Effector memory CD4-positive, alpha-beta T cell (primary cell): ENCODE results near the gene XDH.

Experiments used
- DNase-seq, 3 donors: peaks; one replicate each; pipeline ENCODE4 v3.0.0-alpha.2; 2020
- H3K27ac ChIP-seq: 2 replicates; pipeline ENCODE4 v1.7.0; 2013; ENCODE audit warnings: mild to moderate bottlenecking, low read length, moderate library complexity; ENCODE audit not compliant: insufficient read depth, poor library complexity, severe bottlenecking
- H3K27me3 ChIP-seq: replicated peaks from 2 replicates; pipeline ENCODE4 v1.7.0; 2013; ENCODE audit warnings: mild to moderate bottlenecking, low read length; ENCODE audit not compliant: insufficient read depth, control insufficient read depth, poor library complexity, severe bottlenecking
- H3K36me3 ChIP-seq: 2 replicates; pipeline ENCODE4 v1.7.0; 2013; ENCODE audit warnings: mild to moderate bottlenecking, low read length, moderate library complexity; ENCODE audit not compliant: control insufficient read depth, insufficient read depth
- H3K4me1 ChIP-seq: 2 replicates; pipeline ENCODE4 v1.7.0; 2013; ENCODE audit warnings: low read length, mild to moderate bottlenecking; ENCODE audit not compliant: control insufficient read depth, insufficient read depth, poor library complexity, severe bottlenecking
- H3K4me3 ChIP-seq: 2 replicates; pipeline ENCODE4 v1.7.0; 2013; ENCODE audit warnings: low read length, low read depth, mild to moderate bottlenecking; ENCODE audit not compliant: insufficient read depth, poor library complexity, severe bottlenecking
- H3K9me3 ChIP-seq: 2 replicates; pipeline ENCODE4 v1.7.0; 2013; ENCODE audit warnings: mild to moderate bottlenecking, low read length, moderate library complexity; ENCODE audit not compliant: control insufficient read depth

XDH gene

DNA sequence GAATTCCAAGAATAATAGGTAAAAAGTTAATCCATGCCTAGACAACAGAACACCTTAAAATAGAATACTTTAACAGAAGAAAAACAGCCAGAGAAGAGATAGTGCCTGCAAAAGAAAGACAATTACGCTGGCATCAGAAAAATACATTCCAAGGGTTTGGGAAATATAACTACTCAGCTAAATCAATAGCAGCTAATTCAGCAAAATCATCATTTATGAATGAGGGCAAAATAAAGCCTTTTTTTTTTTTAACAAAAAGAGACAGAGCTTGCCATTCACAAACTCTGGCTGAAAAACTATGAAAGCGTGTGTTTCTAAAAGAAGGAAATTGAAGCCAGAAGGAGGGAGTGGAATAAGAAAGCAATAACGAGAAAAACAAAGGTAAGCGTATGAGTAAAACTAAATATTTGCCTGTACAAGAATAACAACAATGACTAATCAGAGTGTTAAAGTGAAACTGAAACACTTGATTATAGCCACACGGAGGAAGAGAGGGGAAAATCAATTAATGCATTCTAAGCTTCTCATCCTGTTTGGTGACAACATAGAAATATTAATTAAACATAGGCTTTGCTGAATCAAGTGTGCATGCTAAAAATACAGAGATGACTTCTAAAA, 90.4 kb downstream of the XDH start:
- peaks cover 6% of the 10 kb centered on the region for H3K4me1 ChIP-seq
- H3K27ac ChIP-seq, result peak overlapping the region; percentile 6
- no peaks in the 10 kb centered on the region for H3K27me3 ChIP-seq
- H3K4me3 ChIP-seq, result peak overlapping the region; percentile 41
- H3K9me3 ChIP-seq, result no peaks in the 10 kb centered on the region
- no peak for DNase-seq
- no peaks in the 10 kb centered on the region for H3K36me3 ChIP-seq

DNA sequence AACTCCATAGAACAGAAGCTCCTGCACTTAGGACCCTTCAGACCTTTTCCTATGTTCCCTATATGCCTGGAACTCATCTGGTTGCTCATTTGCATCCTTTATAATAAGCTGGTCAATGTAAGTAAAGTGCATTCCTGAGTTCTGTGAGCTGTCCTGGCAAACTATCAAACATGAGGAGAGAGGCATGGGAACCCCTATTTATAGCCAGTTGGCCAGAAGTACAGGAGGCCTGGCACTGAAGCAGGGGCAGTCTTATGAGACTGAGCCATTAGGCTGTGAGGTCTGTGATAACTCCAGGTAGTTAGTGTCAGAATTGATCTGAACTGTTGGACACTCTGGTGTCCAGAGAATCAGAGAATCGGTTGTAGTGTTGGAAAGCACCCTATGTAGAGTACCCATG, 92.2 kb downstream of the XDH start:
- DNase-seq, result no peak
- Histone ChIP-seq H3K9me3 (no peaks in the 10 kb centered on the region), H3K4me1 (peaks cover 23% of the 10 kb centered on the region), H3K27ac (no peak overlapping the region), H3K36me3 (no peaks in the 10 kb centered on the region), H3K4me3 (no peak overlapping the region), H3K27me3 (no peaks in the 10 kb centered on the region)

DNA sequence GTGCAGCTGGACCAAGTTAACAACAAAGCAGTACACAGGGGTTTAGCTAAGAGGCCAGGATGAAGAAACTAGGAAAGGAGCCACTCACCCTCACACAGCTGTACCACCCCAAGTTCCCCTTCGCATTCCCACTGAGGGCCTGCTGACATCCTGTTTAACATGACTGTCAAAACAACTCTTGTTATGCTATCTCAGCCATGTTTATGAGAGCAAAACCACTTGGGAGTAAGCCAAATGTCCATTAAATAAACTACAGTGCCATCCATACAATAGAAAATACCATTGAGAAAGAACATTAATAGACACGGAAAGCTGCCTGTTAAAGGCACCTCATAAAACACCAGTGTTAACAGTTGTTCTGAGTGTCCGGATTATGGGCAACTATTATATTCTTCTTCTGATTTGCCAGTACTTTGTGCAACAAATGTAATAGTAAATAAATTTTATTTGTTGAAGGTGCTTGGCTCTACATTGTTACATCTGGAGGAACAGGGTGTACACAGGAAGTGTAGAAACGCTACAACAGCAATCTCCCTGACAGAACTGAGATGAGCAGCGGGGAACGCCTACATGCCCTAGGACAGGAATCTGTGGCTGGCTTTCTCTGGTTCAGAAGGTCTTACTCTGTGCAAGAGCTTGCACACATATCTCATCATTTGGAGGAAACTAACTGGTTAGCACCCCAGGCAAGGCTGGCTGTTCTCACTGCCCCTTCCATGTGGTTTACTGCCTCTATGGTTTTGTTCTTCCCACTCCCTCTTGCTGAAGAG, 95.0 kb downstream of the XDH start:
- H3K9me3 ChIP-seq, result no peaks in the 10 kb centered on the region
- no peak overlapping the region for H3K4me3 ChIP-seq
- DNase-seq, result no peak
- H3K27ac ChIP-seq, result no peak overlapping the region
- H3K36me3 ChIP-seq, result no peaks in the 10 kb centered on the region
- H3K27me3 ChIP-seq, result no peaks in the 10 kb centered on the region
- peaks cover 26% of the 10 kb centered on the region for H3K4me1 ChIP-seq

DNA sequence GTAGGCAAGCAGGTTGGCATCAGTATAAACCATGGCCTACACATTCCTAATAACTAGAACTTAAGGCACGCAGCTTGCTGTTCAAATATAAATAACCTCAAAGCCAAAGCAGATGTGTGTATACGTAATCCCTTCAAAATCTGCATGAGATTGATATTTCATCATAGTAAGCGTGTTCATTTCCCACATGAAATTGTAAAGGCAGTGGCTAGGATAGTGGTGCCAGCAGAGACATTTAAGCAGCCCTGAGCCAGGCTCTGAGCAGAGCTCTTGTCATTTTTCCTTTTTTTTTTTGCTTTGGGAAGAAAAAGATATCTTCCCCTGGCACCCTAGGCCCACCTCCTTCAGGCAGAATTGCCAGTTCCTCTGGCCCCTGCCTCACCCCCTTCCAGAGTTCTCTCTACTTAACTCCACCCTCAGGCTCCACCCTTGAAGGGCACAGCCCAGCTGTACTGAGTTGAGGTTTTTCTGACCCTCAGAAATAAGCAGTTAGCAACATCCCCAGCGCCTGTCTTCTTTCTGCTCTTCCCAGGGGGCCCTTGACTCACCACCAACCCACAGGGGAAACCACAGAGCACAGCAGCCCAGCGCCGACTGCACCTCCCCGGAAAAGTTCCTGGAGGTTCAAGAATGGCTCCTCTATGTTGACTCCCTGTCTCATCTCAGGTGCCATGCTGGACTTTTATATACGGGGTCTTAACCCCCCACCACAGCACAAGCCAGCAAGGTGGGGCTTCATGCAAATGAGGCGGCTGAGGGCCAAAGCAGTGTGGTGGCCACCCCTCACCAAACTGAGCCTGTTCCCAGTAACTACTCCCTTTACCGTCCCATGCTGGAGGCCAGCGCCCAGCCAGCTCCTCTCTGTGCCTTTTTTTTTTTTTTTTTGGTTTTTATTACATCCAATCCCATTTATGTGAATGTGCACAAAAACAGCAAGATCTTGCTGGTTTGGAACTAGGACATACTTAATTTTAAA, 95.9 kb downstream of the XDH start:
- DNase-seq, result peak in 1 of 3 donors; percentile 2
- Histone ChIP-seq H3K27ac (peak overlapping the region; percentile 14), H3K36me3 (no peaks in the 10 kb centered on the region), H3K4me3 (no peak overlapping the region), H3K27me3 (no peaks in the 10 kb centered on the region), H3K9me3 (no peaks in the 10 kb centered on the region), H3K4me1 (peaks cover 26% of the 10 kb centered on the region)

DNA sequence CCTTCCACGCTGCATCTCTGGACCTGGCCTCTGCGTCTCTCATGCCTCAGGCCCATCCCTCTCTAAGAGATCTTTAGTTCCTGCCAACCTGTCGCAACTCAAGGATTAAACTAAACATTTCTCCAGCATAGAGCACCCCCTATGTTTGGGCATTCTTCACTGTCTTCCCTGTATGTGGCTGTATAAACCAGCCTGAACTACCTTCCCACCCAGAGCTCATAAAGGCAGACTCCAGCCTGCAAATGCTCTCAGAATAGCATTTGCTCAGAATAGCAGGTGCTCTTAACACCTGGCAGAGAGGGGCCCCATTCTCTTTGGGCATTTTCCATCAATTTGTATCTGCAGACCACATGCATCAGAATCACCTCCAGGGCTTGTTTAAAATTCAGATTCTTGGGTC, 97.1 kb downstream of the XDH start:
- Histone ChIP-seq H3K27ac (no peak overlapping the region), H3K9me3 (no peaks in the 10 kb centered on the region), H3K4me1 (peaks cover 26% of the 10 kb centered on the region), H3K36me3 (no peaks in the 10 kb centered on the region), H3K4me3 (no peak overlapping the region), H3K27me3 (no peaks in the 10 kb centered on the region)
- DNase-seq, result no peak

DNA sequence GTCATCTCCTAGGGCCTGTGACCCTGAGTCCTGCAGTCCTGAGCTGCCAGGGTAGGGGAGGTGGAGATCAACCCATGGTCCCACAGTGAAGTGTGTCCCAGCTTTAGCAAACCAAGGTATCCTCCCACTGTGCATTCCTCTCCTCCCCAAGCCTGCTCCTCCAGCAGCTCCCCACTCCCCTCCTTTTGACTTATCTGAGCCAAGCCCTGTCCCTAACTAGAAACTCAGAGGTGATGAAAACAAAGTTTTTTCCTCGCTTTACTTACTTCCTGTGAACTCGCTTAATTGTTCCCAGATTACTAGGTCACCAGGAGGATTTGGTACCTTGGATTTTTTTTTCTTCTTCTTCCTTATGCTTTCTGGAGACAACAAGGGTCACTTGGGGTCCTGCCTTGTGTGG, 99.8 kb downstream of the XDH start:
- peaks cover 3% of the 10 kb centered on the region for H3K27me3 ChIP-seq
- DNase-seq, result no peak
- peaks cover 26% of the 10 kb centered on the region for H3K4me1 ChIP-seq
- H3K4me3 ChIP-seq, result no peak overlapping the region
- H3K9me3 ChIP-seq, result no peaks in the 10 kb centered on the region
- no peak overlapping the region for H3K27ac ChIP-seq
- no peaks in the 10 kb centered on the region for H3K36me3 ChIP-seq

DNA sequence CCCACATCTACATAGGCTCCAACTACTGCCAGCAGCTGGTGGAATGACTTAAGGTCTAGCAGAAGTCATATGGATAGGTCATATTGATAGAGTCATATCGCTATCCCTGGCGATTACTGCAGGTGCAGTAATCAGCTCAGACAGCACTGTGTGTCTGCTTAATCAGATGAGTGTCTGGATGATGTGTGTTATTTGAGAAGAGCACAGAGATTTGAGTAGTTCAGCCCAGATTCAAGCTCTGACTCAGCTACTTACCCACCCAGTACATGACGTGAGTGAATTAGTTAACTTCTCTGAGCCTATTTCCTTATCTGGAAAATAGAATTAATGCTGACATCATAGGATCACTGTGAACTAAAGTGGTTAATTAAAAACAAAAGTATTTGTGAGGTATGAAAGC, 101.6 kb downstream of the XDH start:
- Histone ChIP-seq H3K27me3 (peaks cover 3% of the 10 kb centered on the region), H3K4me3 (no peak overlapping the region), H3K36me3 (no peaks in the 10 kb centered on the region), H3K9me3 (no peaks in the 10 kb centered on the region), H3K27ac (no peak overlapping the region), H3K4me1 (peaks cover 8% of the 10 kb centered on the region)
- DNase-seq, result no peak

DNA sequence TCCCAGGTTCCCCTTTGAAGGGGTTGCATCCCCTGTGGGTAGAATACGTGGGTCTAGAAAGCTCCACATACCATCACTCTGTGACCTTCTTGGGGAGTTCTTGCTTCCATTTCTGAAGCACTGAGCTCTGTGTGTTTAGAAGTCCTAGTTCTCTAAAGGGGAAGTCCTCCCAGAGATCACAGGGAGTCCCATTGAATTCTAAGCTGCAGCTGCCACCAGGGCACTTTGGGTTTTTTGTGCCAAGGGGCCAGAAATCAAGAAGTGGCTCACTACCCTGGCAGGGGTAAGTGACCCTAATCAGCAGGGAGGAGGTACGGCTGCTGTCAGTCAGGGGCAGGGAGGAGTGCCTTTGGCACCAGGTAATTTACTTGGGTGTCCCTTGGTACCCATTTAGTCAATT, 109.7 kb downstream of the XDH start:
- H3K27ac ChIP-seq, result no peak overlapping the region
- H3K4me1 ChIP-seq, result no peaks in the 10 kb centered on the region
- no peaks in the 10 kb centered on the region for H3K36me3 ChIP-seq
- no peak for DNase-seq
- H3K27me3 ChIP-seq, result no peaks in the 10 kb centered on the region
- H3K9me3 ChIP-seq, result no peaks in the 10 kb centered on the region
- H3K4me3 ChIP-seq, result no peak overlapping the region

DNA sequence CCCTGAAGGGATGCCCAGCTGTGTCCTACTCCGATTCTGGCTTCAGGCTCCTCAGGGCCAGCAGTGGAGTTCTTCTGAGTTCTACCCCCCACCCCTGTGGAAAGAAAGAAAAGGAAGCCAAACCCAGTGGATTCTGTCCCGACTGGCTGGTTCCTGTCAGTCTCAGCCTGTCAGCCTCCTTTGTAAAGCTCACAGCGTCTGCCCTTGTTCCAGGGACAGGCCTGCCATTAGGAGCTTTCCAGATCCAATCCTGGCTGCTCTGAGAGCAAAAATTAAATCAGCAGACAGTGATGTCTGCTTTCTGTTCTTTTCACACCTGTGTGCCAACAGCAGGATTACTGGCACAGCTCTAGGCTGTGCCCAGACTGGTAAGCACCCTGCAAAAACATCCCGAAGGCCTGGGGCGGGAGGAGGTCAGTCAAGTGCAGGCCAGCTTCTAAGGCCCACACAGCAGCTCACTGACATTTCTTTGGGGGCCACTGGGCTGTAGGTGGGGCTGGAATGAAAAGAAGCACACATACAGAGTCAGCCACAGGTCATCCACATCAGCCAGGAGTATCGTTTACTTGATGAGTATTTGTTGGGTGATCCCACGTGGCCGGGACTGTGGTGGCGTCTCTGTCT, 111.5 kb downstream of the XDH start:
- no peak overlapping the region for H3K27ac ChIP-seq

More for the DNA sequence above, 111.5 kb downstream of the XDH start:
- H3K27me3 ChIP-seq, result no peaks in the 10 kb centered on the region
- no peaks in the 10 kb centered on the region for H3K4me1 ChIP-seq
- DNase-seq, result no peak
- H3K9me3 ChIP-seq, result no peaks in the 10 kb centered on the region
- H3K36me3 ChIP-seq, result no peaks in the 10 kb centered on the region
- H3K4me3 ChIP-seq, result no peak overlapping the region
